SK-N-SH (cell line): ENCODE data around the gene YAP1. TPM values are rescaled to one million over a fixed set of nuclear protein-coding genes. Genes with fewer than 3 reads are reported as not detected.

Experiments used
- CTCF ChIA-PET: fragments of 300-600, 350-600 bp; formaldehyde crosslinking; extraction: SDS; loops from one replicate; lab custom pipeline; 2021; lab: Yijun Ruan, JAX
- POLR2A ChIA-PET: fragments of 350-600 bp; sonication (Branson Sonifier 250); formaldehyde crosslinking; extraction: SDS; loops from one replicate; lab custom pipeline; 2020; ENCODE audit warnings: antibody characterized with exemption, inconsistent platforms; lab: Yijun Ruan, JAX
- DNase-seq: peaks from one replicate; pipeline ENCODE4 v3.0.0; 2012
- H2AFZ ChIP-seq: fragments of 200-600 bp; sonication (generic); 2 replicates; pipeline ENCODE4 v1.8.1; 2016; ENCODE audit warnings: antibody characterized with exemption, mild to moderate bottlenecking, low read depth
- H3F3A ChIP-seq: fragments of 200-600 bp; sonication (generic); replicated peaks from 2 replicates; pipeline ENCODE3; 2016; ENCODE audit warnings: antibody characterized with exemption, mild to moderate bottlenecking; ENCODE audit not compliant: insufficient read depth
- H3K27ac ChIP-seq, 2 experiments: fragments of 200-500 bp in 1 of 2; fragments of 200-600 bp in 1 of 2; sonication (Bioruptor generic) in 1 of 2; sonication (generic), shearing (Covaris generic) in 1 of 2; 2 replicates each; pipeline versions ENCODE4 v1.5.1 to v1.6.1; 2014 to 2016; ENCODE audit warnings: low read depth in 2 of 2, inconsistent platforms in 1 of 2, low read length in 1 of 2, mild to moderate bottlenecking in 1 of 2, mixed read lengths in 1 of 2
- H3K27me3 ChIP-seq: fragments of 200-600 bp; sonication (generic), shearing (Covaris generic); 2 replicates; pipeline ENCODE4 v1.6.1; 2016; ENCODE audit warnings: mixed run types; ENCODE audit not compliant: insufficient read depth
- H3K36me3 ChIP-seq, 2 experiments: fragments of 200-500 bp in 1 of 2; fragments of 200-600 bp in 1 of 2; sonication (Bioruptor generic) in 1 of 2; sonication (generic) in 1 of 2; replicated peaks in 1 of 2; 2 replicates each; pipeline versions ENCODE3 to v1.5.1; 2014 to 2016; ENCODE audit warnings: low read length in 1 of 2, mild to moderate bottlenecking in 1 of 2; ENCODE audit not compliant: insufficient read depth in 2 of 2, control insufficient read depth in 1 of 2
- H3K4me1 ChIP-seq, 2 experiments: fragments of 200-500 bp in 1 of 2; fragments of 200-600 bp in 1 of 2; sonication (Bioruptor generic) in 1 of 2; sonication (generic), shearing (Covaris generic) in 1 of 2; 2 replicates each; pipeline versions ENCODE4 v1.5.1 to v1.6.1; 2014 to 2016; ENCODE audit warnings: low read depth in 1 of 2, low read length in 1 of 2, mixed run types in 1 of 2; ENCODE audit not compliant: insufficient read depth in 2 of 2, control insufficient read depth in 1 of 2
- H3K4me2 ChIP-seq: fragments of 200-600 bp; sonication (generic), shearing (Covaris generic); 2 replicates; pipeline ENCODE4 v1.6.1; 2017; ENCODE audit warnings: mixed run types
- H3K4me3 ChIP-seq, 2 experiments: fragments of 200-500 bp in 1 of 2; fragments of 200-600 bp in 1 of 2; sonication (Bioruptor generic) in 1 of 2; sonication (generic), shearing (Covaris generic) in 1 of 2; 2 replicates each; pipeline versions ENCODE4 v1.5.1 to v1.8.1; 2014 to 2016; ENCODE audit warnings: low read depth in 2 of 2, inconsistent platforms in 1 of 2, low read length in 1 of 2, mild to moderate bottlenecking in 1 of 2, mixed read lengths in 1 of 2, moderate library complexity in 1 of 2
- H3K79me2 ChIP-seq: fragments of 200-600 bp; sonication (generic); 2 replicates; pipeline ENCODE4 v1.8.1; 2017; ENCODE audit warnings: mild to moderate bottlenecking; ENCODE audit not compliant: insufficient read depth
- H3K9ac ChIP-seq: fragments of 200-600 bp; sonication (generic); 2 replicates; pipeline ENCODE4 v1.6.1; 2017; ENCODE audit warnings: mixed run types
- H3K9me2 ChIP-seq: fragments of 200-600 bp; sonication (generic); 2 replicates; pipeline ENCODE4 v1.6.1; 2017; ENCODE audit warnings: mixed run types
- H3K9me3 ChIP-seq: fragments of 200-600 bp; sonication (generic); 2 replicates; pipeline ENCODE4 v1.6.1; 2017; ENCODE audit warnings: mixed run types, mild to moderate bottlenecking, moderate library complexity
- H4K20me1 ChIP-seq: fragments of 200-600 bp; sonication (generic); 2 replicates; pipeline ENCODE4 v1.6.1; 2017; ENCODE audit warnings: mild to moderate bottlenecking, mixed run types; ENCODE audit not compliant: insufficient read depth
- CTCF ChIP-seq: fragments of 200-600 bp; sonication (generic); IDR thresholded peaks from 2 replicates; pipeline ENCODE4 v1.6.1; 2017; ENCODE audit warnings: antibody characterized with exemption, mild to moderate bottlenecking, moderate library complexity
- FOXM1 ChIP-seq: IDR thresholded peaks from 2 replicates; pipeline ENCODE4 v1.4.0; 2012; ENCODE audit warnings: low read depth, mild to moderate bottlenecking
- GATA2 ChIP-seq: sonication (generic); formaldehyde crosslinking; IDR thresholded peaks from 2 replicates; pipeline ENCODE4 v1.5.0; 2020; ENCODE audit warnings: mild to moderate bottlenecking, missing genetic modification reagents
- PBX3 ChIP-seq: IDR thresholded peaks from 2 replicates; pipeline ENCODE4; 2012
- RCOR1 ChIP-seq: fragments of 150-350 bp; IDR thresholded peaks from 2 replicates; pipeline ENCODE4 v1.6.1; 2017; ENCODE audit warnings: antibody characterized with exemption, low read length
- RFX5 ChIP-seq: IDR thresholded peaks from 2 replicates; pipeline ENCODE4 v1.6.1; 2012; ENCODE audit warnings: mild to moderate bottlenecking, improper control_type of control experiment, low read length
- SMC3 ChIP-seq: IDR thresholded peaks from 2 replicates; pipeline ENCODE4 v1.6.1; 2012; ENCODE audit warnings: low read depth, low read length, improper control_type of control experiment
- TAF1 ChIP-seq: IDR thresholded peaks from 2 replicates; pipeline ENCODE4 v1.6.1; 2012; ENCODE audit warnings: low read depth, mild to moderate bottlenecking, low read length, moderate library complexity, borderline replicate concordance
- USF1 ChIP-seq: IDR thresholded peaks from 2 replicates; pipeline ENCODE4 v1.4.0; 2012; ENCODE audit warnings: low read depth, borderline replicate concordance
- WGBS: methylation state at CpG from one replicate; pipeline ENCODE4 v1.1.6; 2017; ENCODE audit warnings: low lambda C conversion rate; 5-methylcytosine and 5-hydroxymethylcytosine counted together
- polyA plus RNA-seq, 3 experiments: library from polyadenylated mRNA; depleted of rRNA; stranded (reverse); fragments of >200 nt; gene quantifications; 2 replicates each; pipeline ENCODE4 v1.2.3, GENCODE V29; 2012

Gene YAP1
- polyA plus RNA-seq, 1 of the 3 experiments (the other 2 are of a cell fraction), result 53.2 TPM

DNA sequence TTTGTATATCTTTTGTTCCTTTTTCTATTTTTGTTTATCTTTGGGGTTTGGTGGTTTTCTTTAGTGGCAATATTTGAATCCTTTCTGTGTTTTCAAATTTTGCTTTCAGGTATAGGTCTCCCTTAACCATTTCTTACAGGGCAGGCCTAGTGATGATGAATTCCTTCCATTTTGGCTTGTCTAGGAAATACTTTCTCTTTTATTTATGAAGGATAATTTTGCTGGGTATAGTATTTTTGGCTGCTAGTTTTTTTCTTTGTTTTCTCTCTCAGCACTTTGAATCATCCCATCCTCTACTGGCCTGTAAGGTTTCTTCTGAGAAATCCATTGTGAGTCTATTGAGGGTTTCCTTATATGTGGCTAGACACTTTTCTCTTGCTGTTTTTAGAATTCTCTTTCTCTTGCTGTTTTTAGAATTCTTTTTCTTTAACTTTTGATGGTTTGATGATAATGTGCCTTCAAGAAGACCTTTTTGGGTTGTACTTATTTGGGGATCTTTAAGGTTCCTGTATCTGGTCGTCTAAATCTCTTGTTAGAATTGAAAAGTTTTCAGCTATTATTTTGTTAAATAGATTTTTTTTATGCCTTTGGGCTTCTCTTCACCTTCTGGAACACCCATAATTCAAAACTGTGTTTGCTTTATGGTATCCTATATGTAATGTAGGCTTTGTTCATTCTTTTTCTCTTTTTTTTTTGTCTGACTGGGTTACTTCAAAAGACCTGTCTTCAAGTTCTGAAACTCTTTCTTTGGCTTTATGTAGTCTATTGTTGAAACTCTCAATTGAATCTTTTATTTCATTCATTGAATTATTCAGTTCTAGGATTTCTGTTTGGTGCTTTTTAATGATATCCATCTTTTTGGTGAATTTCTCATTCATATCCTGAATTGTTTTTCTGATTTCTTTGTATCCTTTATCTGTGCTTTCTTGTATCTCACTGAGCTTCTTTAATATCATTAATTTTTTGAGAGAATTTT lies 38.5 kb upstream of the YAP1 start:
- no peak for DNase-seq
- Histone ChIP-seq H3K36me3 (no peaks in the 10 kb centered on the region), H3K9me3 (peaks cover 9% of the 10 kb centered on the region)
- 7% methylated on average over 1 of the region's 1 CpG for WGBS
- POLR2A ChIA-PET, result no interaction called here
- no peak for TF ChIP-seq RCOR1
- TF ChIP-seq RFX5, result no peak
- TF ChIP-seq FOXM1, result no peak
- no peak for TF ChIP-seq GATA2 (CRISPR knock-in tag)
- TF ChIP-seq SMC3, result no peak
- TF ChIP-seq, all 33 proteins: peak for 0
- no peaks in the 10 kb centered on the region for H3K9me2 ChIP-seq
- no peak overlapping the region for H3K4me3 ChIP-seq
- H3K9ac ChIP-seq, result no peak overlapping the region
- no peaks in the 10 kb centered on the region for H3K4me1 ChIP-seq
- no peaks in the 10 kb centered on the region for H4K20me1 ChIP-seq
- no peak overlapping the region for H2AFZ ChIP-seq
- H3K27ac ChIP-seq, result no peak overlapping the region
- CTCF ChIA-PET, result no interaction called here
- no peaks in the 10 kb centered on the region for H3K27me3 ChIP-seq
- no peaks in the 10 kb centered on the region for H3K79me2 ChIP-seq
- no peak overlapping the region for H3K4me2 ChIP-seq
- H3F3A ChIP-seq, result no peaks in the 10 kb centered on the region

- Histone ChIP-seq H3K4me1 (no peaks in the 10 kb centered on the region), H3K27ac (no peak overlapping the region), H3K9me2 (no peaks in the 10 kb centered on the region), H3K36me3 (no peaks in the 10 kb centered on the region), H3K4me3 (no peak overlapping the region), H3K9ac (no peak overlapping the region), H3K79me2 (no peaks in the 10 kb centered on the region), H3K9me3 (peaks cover 9% of the 10 kb centered on the region), H2AFZ (no peak overlapping the region), H3K4me2 (no peak overlapping the region), H3F3A (no peaks in the 10 kb centered on the region), H4K20me1 (no peaks in the 10 kb centered on the region), H3K27me3 (no peaks in the 10 kb centered on the region)
- ChIA-PET CTCF (no interaction called here), POLR2A (no interaction called here)
- DNase-seq, result no peak
- WGBS, result no CpG with 5 or more reads among the region's 2 CpGs
- no peak for TF ChIP-seq USF1
- TF ChIP-seq TAF1, result no peak
- no peak for TF ChIP-seq PBX3
- no peak for TF ChIP-seq CTCF
Observed at GRCh38 chr11:102073253-102073652, 37.0 kb upstream of the YAP1 start.
